GM23338 (cell line): Measurements from ENCODE around the gene BCL2. TPM values are rescaled to one million over a fixed set of nuclear protein-coding genes. Genes with fewer than 3 reads are reported as not detected.

Experiments used
- ATAC-seq: fragments of 200-7000 bp; cut with Tn5 transposase; 3 replicates; pipeline ENCODE4 v1.9.1; 2020
- DNase-seq: peaks from one replicate; pipeline ENCODE4 v3.0.0-alpha.2; 2015; ENCODE audit warnings: low spot score
- H2AFZ ChIP-seq: fragments of 200-600 bp; sonication (generic); 2 replicates; pipeline ENCODE4 v1.8.0; 2016; ENCODE audit warnings: antibody characterized with exemption, mild to moderate bottlenecking, moderate library complexity
- H3F3A ChIP-seq: fragments of 200-600 bp; sonication (generic); replicated peaks from 2 replicates; pipeline ENCODE4 v1.8.0; 2017; ENCODE audit warnings: antibody characterized with exemption, mixed run types, low read depth
- H3K27ac ChIP-seq: fragments of 200-600 bp; sonication (generic); 2 replicates; pipeline ENCODE4 v1.6.1; 2016; ENCODE audit warnings: low read depth
- H3K27me3 ChIP-seq: fragments of 200-600 bp; sonication (generic); 2 replicates; pipeline ENCODE4 v1.8.0; 2016; ENCODE audit warnings: mild to moderate bottlenecking, mixed run types, moderate library complexity; ENCODE audit not compliant: insufficient read depth
- H3K36me3 ChIP-seq: fragments of 200-600 bp; sonication (generic); 2 replicates; pipeline ENCODE4 v1.8.0; 2016; ENCODE audit warnings: mild to moderate bottlenecking; ENCODE audit not compliant: insufficient read depth
- H3K4me1 ChIP-seq: fragments of 200-600 bp; sonication (generic); 2 replicates; pipeline ENCODE4 v1.8.0; 2016; ENCODE audit warnings: mild to moderate bottlenecking, moderate library complexity; ENCODE audit not compliant: insufficient read depth
- H3K4me2 ChIP-seq: fragments of 200-600 bp; sonication (generic); 2 replicates; pipeline ENCODE4 v1.7.1; 2017; ENCODE audit warnings: mixed run types
- H3K4me3 ChIP-seq: fragments of 200-600 bp; sonication (generic); 2 replicates; pipeline ENCODE4 v1.6.1; 2016; ENCODE audit warnings: mixed run types
- H3K79me2 ChIP-seq: fragments of 200-600 bp; sonication (generic); replicated peaks from 2 replicates; pipeline ENCODE4 v1.8.0; 2017; ENCODE audit warnings: mild to moderate bottlenecking; ENCODE audit not compliant: insufficient read depth
- H3K9me2 ChIP-seq: fragments of 200-600 bp; sonication (generic); 2 replicates; pipeline ENCODE4 v1.8.0; 2017; ENCODE audit not compliant: insufficient read depth
- H4K20me1 ChIP-seq: fragments of 200-600 bp; sonication (generic); replicated peaks from 2 replicates; pipeline ENCODE4 v1.8.0; 2017; ENCODE audit warnings: mild to moderate bottlenecking; ENCODE audit not compliant: insufficient read depth
- H3K27ac Mint-ChIP-seq: 2 replicates; pipeline ENCODE4 v1.8.0; 2020; ENCODE audit warnings: inconsistent platforms, mild to moderate bottlenecking, moderate library complexity, mixed read lengths
- H3K27me3 Mint-ChIP-seq: 3 replicates; pipeline ENCODE4 v1.8.0; 2022; ENCODE audit warnings: low read depth, mild to moderate bottlenecking, moderate library complexity, mixed read lengths, inconsistent platforms; ENCODE audit not compliant: insufficient read depth, poor library complexity
- H3K36me3 Mint-ChIP-seq: 3 replicates; pipeline ENCODE4 v1.8.0; 2021; ENCODE audit warnings: low read depth, mild to moderate bottlenecking, inconsistent platforms, moderate library complexity, mixed read lengths
- H3K4me1 Mint-ChIP-seq: 3 replicates; pipeline ENCODE4 v1.8.0; 2020; ENCODE audit warnings: mild to moderate bottlenecking, inconsistent platforms, mixed read lengths
- H3K4me3 Mint-ChIP-seq: 3 replicates; pipeline ENCODE4 v1.8.0; 2021; ENCODE audit warnings: moderate library complexity, mild to moderate bottlenecking, inconsistent platforms, mixed read lengths
- H3K9me3 Mint-ChIP-seq: 3 replicates; pipeline ENCODE4 v1.8.0; 2020; ENCODE audit warnings: moderate library complexity, mild to moderate bottlenecking, inconsistent platforms, mixed read lengths
- CREB1 ChIP-seq: fragments of 250-450 bp; sonication (Bioruptor Pico); IDR thresholded peaks from 2 replicates; pipeline ENCODE4 v1.5.0; 2020; ENCODE audit warnings: low read depth, mild to moderate bottlenecking, moderate library complexity
- CTCF ChIP-seq, 2 experiments: fragments of 200-600 bp in 1 of 2; sonication (generic) in 1 of 2; conservative IDR thresholded peaks; 2 replicates each; pipeline versions ENCODE4 v1.5.1 to v1.6.1; 2016 to 2017; ENCODE audit warnings: antibody characterized with exemption in 2 of 2, low read depth in 2 of 2, mild to moderate bottlenecking in 2 of 2, moderate library complexity in 1 of 2
- EZH2 ChIP-seq: fragments of 200-600 bp; sonication (generic); IDR thresholded peaks from one replicate; pipeline ENCODE4 v1.8.0; 2017; ENCODE audit warnings: antibody characterized with exemption, mild to moderate bottlenecking, low read depth; ENCODE audit not compliant: unreplicated experiment
- EZH2phosphoT487 ChIP-seq: fragments of 200-600 bp; sonication (generic); IDR thresholded peaks from one replicate; pipeline ENCODE4 v1.8.1; 2018; ENCODE audit warnings: antibody characterized with exemption; ENCODE audit not compliant: unreplicated experiment
- JUNB ChIP-seq: IDR thresholded peaks from one replicate; pipeline ENCODE4 v1.6.1; 2016; ENCODE audit warnings: antibody characterized with exemption; ENCODE audit not compliant: unreplicated experiment
- NANOG ChIP-seq: IDR thresholded peaks from 2 replicates; pipeline ENCODE4 v1.6.1; 2016; ENCODE audit warnings: antibody characterized with exemption, borderline replicate concordance
- POLR2AphosphoS5 ChIP-seq: IDR thresholded peaks from 2 replicates; pipeline ENCODE4 v1.6.1; 2016; ENCODE audit warnings: antibody characterized with exemption, low read depth
- STAT1 ChIP-seq: IDR thresholded peaks from one replicate; pipeline ENCODE4 v1.6.1; 2016; ENCODE audit warnings: antibody characterized with exemption; ENCODE audit not compliant: unreplicated experiment
- ZNF114 ChIP-seq: fragments of 250-450 bp; sonication (Bioruptor Pico); IDR thresholded peaks from 2 replicates; pipeline ENCODE4 v1.5.0; 2020; ENCODE audit warnings: mild to moderate bottlenecking, moderate library complexity
- ZNF331 ChIP-seq: fragments of 250-450 bp; sonication (Bioruptor Pico); IDR thresholded peaks from 2 replicates; pipeline ENCODE4 v1.5.0; 2020; ENCODE audit warnings: low read depth, mild to moderate bottlenecking, moderate library complexity
- polyA plus RNA-seq: library from polyadenylated mRNA; unstranded; fragments of >200 nt; fragmentation: Nextera tagmentation; extraction: Ambion mirVana; gene quantifications from 2 replicates; pipeline ENCODE4 v1.2.1, GENCODE V29; 2016
- total RNA-seq: library from RNA; depleted of rRNA; stranded (reverse); fragments of >200 nt; shearing (Covaris generic); gene quantifications from 2 replicates; pipeline ENCODE4 v1.2.3, GENCODE V29; 2014
- TF ChIP-seq, protein P1 (sequence below): fragments of 250-450 bp; sonication (Bioruptor Pico); IDR thresholded peaks from 2 replicates; pipeline ENCODE4 v1.5.0; 2020; ENCODE audit warnings: mild to moderate bottlenecking, moderate library complexity
- TF ChIP-seq, protein P2 (sequence below): IDR thresholded peaks from 2 replicates; pipeline ENCODE4 v1.6.1; 2016; ENCODE audit warnings: antibody characterized with exemption
- TF ChIP-seq, protein P3 (sequence below): IDR thresholded peaks from one replicate; pipeline ENCODE4 v1.6.1; 2018; ENCODE audit warnings: antibody characterized with exemption; ENCODE audit not compliant: unreplicated experiment

BCL2 gene
- total and polyA plus RNA-seq, 2 experiments from 2014 or later, result 1.2 to 4.0 TPM

DNA sequence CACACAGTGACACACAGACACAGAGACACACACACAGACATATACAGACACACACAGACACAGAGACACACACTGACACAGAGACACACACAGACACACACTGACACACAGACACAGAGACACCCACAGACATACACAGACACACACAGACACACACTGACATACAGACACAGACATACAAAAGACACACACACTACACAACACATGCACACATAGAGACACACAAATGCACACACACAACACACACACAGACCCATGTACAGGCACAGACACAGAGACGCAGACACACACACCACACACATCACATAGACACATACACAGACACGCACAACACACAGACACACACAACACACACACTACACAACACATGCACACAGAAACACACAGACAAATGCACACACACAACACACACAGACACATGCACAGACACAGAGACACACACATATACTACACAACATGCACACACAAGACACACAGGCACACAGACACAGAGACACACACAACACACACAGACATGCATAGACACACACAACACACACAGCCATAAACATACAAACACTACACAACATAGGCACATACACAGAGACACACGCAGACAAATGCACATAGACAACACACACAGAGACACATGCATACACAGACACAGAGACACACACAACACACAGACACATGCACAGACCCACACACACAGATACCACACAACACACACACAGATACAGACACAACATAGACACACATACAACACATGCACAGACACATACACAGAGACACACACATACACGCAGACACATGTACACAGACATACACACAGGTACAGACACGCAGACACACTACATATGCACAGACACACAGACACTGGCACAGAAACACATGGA is 120.5 kb downstream of the BCL2 start:
- TF ChIP-seq EZH2phosphoT487 (no peak), NANOG (no peak), CREB1 (CRISPR knock-in tag) (no peak), CTCF (conservative IDR thresholded peaks at IDR 0.05; ENCODE audit: low read depth in 2 of 2) (no peak), EZH2 (no peak), STAT1 (no peak), ZNF114 (CRISPR knock-in tag) (no peak), JUNB (no peak), ZNF331 (CRISPR knock-in tag) (no peak), POLR2AphosphoS5 (no peak)
- TF ChIP-seq, protein P1, sequence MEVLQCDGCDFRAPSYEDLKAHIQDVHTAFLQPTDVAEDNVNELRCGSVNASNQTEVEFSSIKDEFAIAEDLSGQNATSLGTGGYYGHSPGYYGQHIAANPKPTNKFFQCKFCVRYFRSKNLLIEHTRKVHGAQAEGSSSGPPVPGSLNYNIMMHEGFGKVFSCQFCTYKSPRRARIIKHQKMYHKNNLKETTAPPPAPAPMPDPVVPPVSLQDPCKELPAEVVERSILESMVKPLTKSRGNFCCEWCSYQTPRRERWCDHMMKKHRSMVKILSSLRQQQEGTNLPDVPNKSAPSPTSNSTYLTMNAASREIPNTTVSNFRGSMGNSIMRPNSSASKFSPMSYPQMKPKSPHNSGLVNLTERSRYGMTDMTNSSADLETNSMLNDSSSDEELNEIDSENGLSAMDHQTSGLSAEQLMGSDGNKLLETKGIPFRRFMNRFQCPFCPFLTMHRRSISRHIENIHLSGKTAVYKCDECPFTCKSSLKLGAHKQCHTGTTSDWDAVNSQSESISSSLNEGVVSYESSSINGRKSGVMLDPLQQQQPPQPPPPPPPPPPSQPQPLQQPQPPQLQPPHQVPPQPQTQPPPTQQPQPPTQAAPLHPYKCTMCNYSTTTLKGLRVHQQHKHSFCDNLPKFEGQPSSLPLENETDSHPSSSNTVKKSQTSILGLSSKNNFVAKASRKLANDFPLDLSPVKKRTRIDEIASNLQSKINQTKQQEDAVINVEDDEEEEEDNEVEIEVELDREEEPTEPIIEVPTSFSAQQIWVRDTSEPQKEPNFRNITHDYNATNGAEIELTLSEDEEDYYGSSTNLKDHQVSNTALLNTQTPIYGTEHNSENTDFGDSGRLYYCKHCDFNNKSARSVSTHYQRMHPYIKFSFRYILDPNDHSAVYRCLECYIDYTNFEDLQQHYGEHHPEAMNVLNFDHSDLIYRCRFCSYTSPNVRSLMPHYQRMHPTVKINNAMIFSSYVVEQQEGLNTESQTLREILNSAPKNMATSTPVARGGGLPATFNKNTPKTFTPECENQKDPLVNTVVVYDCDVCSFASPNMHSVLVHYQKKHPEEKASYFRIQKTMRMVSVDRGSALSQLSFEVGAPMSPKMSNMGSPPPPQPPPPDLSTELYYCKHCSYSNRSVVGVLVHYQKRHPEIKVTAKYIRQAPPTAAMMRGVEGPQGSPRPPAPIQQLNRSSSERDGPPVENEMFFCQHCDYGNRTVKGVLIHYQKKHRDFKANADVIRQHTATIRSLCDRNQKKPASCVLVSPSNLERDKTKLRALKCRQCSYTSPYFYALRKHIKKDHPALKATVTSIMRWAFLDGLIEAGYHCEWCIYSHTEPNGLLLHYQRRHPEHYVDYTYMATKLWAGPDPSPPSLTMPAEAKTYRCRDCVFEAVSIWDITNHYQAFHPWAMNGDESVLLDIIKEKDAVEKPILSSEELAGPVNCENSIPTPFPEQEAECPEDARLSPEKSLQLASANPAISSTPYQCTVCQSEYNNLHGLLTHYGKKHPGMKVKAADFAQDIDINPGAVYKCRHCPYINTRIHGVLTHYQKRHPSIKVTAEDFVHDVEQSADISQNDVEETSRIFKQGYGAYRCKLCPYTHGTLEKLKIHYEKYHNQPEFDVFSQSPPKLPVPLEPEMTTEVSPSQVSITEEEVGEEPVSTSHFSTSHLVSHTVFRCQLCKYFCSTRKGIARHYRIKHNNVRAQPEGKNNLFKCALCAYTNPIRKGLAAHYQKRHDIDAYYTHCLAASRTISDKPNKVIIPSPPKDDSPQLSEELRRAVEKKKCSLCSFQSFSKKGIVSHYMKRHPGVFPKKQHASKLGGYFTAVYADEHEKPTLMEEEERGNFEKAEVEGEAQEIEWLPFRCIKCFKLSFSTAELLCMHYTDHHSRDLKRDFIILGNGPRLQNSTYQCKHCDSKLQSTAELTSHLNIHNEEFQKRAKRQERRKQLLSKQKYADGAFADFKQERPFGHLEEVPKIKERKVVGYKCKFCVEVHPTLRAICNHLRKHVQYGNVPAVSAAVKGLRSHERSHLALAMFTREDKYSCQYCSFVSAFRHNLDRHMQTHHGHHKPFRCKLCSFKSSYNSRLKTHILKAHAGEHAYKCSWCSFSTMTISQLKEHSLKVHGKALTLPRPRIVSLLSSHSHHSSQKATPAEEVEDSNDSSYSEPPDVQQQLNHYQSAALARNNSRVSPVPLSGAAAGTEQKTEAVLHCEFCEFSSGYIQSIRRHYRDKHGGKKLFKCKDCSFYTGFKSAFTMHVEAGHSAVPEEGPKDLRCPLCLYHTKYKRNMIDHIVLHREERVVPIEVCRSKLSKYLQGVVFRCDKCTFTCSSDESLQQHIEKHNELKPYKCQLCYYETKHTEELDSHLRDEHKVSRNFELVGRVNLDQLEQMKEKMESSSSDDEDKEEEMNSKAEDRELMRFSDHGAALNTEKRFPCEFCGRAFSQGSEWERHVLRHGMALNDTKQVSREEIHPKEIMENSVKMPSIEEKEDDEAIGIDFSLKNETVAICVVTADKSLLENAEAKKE (CRISPR knock-in tag), result no peak
- TF ChIP-seq, protein P2, sequence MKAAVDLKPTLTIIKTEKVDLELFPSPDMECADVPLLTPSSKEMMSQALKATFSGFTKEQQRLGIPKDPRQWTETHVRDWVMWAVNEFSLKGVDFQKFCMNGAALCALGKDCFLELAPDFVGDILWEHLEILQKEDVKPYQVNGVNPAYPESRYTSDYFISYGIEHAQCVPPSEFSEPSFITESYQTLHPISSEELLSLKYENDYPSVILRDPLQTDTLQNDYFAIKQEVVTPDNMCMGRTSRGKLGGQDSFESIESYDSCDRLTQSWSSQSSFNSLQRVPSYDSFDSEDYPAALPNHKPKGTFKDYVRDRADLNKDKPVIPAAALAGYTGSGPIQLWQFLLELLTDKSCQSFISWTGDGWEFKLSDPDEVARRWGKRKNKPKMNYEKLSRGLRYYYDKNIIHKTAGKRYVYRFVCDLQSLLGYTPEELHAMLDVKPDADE, result no peak
- TF ChIP-seq, protein P3, sequence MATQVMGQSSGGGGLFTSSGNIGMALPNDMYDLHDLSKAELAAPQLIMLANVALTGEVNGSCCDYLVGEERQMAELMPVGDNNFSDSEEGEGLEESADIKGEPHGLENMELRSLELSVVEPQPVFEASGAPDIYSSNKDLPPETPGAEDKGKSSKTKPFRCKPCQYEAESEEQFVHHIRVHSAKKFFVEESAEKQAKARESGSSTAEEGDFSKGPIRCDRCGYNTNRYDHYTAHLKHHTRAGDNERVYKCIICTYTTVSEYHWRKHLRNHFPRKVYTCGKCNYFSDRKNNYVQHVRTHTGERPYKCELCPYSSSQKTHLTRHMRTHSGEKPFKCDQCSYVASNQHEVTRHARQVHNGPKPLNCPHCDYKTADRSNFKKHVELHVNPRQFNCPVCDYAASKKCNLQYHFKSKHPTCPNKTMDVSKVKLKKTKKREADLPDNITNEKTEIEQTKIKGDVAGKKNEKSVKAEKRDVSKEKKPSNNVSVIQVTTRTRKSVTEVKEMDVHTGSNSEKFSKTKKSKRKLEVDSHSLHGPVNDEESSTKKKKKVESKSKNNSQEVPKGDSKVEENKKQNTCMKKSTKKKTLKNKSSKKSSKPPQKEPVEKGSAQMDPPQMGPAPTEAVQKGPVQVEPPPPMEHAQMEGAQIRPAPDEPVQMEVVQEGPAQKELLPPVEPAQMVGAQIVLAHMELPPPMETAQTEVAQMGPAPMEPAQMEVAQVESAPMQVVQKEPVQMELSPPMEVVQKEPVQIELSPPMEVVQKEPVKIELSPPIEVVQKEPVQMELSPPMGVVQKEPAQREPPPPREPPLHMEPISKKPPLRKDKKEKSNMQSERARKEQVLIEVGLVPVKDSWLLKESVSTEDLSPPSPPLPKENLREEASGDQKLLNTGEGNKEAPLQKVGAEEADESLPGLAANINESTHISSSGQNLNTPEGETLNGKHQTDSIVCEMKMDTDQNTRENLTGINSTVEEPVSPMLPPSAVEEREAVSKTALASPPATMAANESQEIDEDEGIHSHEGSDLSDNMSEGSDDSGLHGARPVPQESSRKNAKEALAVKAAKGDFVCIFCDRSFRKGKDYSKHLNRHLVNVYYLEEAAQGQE, result no peak
- Histone ChIP-seq H2AFZ (no peak overlapping the region), H3F3A (no peaks in the 10 kb centered on the region), H3K4me1 (no peaks in the 10 kb centered on the region), H3K4me2 (no peak overlapping the region), H3K4me3 (no peak overlapping the region), H3K27ac (no peak overlapping the region), H4K20me1 (no peaks in the 10 kb centered on the region), H3K27me3 (no peaks in the 10 kb centered on the region), H3K9me2 (no peaks in the 10 kb centered on the region), H3K79me2 (no peaks in the 10 kb centered on the region), H3K36me3 (no peaks in the 10 kb centered on the region)
- H3K4me3 Mint-ChIP-seq, result no peak overlapping the region
- H3K9me3 Mint-ChIP-seq, result no peaks in the 10 kb centered on the region
- H3K4me1 Mint-ChIP-seq, result no peaks in the 10 kb centered on the region
- DNase-seq (no peak), ATAC-seq (no peak)
- no peak overlapping the region for H3K27ac Mint-ChIP-seq
- H3K36me3 Mint-ChIP-seq, result no peaks in the 10 kb centered on the region
- no peaks in the 10 kb centered on the region for H3K27me3 Mint-ChIP-seq
